GM20431 (cell line): ENCODE results near the gene ASPRV1.
"Not testable (repeated sequence)": the region's sequence is repeated elsewhere in the genome, so short reads cannot be mapped to it uniquely, and the experiment has no call there.

Source experiments
- in situ Hi-C: fragments of 300-500 bp; cut with MseI, MboI; formaldehyde crosslinking; loops from one replicate; pipeline ENCODE4 v1.15.0; 2020; ENCODE audit warnings: low sequenced_read_pairs; ENCODE audit not compliant: unreplicated experiment

The ASPRV1 gene

DNA sequence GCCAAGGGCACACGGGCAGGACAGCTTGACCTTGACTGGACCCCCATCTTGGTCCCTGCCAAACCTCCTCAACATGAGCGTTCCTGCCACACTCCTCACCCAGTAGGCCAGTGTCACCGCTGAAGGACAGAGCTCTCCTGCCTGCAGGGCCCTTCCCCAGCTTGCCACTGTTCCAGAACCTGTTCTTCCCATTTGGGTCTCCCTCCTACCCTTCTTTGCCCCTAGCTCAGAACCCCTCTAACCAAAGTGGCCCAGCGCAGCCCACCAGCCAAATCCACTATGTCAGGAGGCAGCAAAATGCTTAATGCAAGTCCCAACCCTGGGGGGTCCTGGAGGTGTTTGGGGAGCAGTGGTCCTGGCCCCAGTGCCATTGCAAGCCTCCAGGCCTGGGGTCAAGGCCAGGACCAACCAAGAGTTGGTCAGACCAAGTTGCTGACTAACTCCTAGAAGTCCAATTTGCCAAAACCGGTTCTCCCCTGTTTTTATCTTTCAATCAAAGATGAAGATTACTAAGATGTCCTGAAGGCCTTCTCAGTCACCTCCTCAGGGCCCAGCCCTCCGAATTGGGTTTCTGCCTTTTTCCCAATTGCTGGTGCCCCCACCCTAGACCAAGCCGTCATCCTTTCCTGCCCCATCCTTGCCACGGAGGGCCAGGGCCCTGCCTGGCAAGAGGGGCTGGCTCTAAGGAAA, 4.5 kb upstream of the ASPRV1 start:
- in situ Hi-C loops: no loop called here

DNA sequence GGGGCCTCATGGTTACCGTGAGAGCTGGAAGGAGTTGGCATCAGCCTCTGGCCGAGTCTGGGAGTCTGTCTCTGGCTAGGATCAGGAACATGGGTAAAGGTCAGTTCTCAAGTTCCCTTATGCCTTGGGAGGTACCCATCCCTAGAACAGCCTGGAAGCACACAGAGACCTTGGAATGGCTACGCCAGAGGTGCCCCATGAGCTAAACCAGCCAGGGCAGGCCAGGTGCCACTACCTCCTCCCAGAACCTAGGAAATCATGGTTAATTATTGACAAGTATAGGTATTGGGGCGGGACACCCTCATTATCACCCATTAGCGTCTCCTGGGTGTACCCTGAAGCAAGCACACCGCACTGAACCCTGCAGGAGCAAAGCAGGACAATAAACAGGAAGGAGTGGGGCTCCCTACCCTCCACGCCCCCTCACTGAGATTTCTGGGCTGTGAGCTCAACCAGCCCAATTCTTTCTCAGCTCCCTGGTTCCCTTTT, 3.0 kb upstream of the ASPRV1 start:
- in situ Hi-C loops: no loop called here

DNA sequence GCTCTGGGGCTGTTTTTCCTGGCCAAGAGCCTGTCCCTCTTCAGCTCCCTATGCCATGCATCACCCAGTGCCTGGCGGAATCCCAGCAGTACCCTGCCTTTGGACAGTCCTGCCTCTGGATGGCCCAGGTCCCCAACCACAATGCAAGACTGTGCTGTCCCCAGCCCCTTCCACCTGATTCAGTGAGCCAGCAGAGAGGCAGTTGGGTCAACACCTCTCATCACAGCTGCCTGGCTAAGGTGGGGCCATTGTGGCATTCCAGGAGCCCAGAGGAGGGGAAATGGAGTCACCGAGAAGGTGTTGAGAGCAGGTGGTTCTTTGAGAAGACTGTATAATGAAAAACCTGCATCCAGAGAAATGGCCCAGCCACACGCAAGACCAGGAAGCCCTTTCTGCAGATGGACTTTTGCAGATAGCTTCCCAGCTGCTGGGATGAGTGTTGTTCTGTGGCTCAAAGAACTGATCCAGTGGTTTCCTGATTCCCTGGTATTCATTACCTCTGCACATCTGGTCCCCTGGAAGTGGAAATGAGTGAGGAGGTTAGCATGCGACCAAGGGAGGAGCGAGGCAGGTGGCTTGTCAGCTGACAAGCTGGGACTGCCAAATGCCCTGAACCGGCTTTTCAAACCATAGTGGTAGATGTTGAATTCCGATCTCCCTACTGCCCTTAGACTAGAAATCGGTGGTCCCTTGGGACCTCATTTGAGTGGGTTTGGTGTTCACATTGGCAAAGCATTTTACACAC, 1.7 kb upstream of the ASPRV1 start:
- in situ Hi-C loops: no loop called here

DNA sequence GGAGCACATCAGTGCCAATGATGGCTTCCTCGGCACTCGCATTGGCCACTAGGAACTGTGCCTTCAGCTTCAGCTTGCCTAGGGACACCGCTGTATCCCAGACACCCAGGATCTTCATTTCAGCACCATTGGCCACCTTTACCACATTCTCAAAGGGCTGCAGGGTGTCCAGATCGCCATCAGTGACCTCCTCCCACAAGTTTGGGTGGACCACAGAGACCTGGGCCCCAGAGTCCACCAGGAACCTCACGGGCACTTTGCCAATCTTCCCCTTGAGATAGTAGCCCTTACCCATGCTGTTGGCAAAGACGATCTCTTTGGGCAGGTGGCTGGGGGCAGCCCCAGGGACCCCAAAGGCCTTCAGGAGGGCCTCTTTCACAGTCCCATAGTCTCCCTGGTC, 610 bp downstream of the ASPRV1 start:
- in situ Hi-C loops: no loop called here

DNA sequence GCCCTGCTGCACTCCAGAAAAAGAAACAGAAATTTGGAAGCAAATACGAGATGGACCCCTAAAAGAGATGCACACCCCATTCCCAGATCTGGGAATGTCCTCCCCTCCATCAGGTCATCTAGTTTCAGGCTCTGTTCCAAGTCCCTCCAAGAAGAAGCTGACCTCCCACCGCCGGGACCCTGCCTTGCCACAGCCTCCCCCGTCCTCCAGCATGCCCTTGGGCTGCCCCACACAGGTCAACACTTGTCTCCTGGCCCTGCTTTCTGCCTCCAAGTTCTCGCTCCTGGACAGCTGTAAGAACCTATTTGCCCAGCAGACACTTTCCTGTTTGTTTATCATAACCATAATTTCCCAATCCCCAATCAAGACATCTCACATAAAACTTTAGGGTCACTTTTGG, 2.0 kb downstream of the ASPRV1 start:
- in situ Hi-C loops: no loop called here

DNA sequence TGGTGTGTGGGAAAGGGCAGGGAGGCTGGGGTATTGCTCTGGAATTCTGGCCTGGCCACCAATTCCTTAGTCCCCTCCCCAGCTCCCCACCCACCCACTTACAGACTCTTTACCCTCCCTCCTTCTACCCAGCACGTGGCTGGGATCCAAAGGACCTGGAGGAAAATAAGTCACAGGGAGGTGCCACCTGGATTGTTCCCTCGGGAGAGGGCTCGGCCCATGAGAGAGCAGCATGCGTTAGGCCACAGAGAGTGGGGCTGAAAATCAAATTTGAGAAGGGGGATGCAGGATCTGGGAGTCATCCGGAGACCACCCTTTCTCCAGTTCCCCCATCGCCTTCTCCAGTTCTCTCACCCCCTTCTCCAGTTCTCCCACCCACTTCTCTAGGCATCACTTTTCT, 3.0 kb downstream of the ASPRV1 start:
- in situ Hi-C loops: no loop called here

DNA sequence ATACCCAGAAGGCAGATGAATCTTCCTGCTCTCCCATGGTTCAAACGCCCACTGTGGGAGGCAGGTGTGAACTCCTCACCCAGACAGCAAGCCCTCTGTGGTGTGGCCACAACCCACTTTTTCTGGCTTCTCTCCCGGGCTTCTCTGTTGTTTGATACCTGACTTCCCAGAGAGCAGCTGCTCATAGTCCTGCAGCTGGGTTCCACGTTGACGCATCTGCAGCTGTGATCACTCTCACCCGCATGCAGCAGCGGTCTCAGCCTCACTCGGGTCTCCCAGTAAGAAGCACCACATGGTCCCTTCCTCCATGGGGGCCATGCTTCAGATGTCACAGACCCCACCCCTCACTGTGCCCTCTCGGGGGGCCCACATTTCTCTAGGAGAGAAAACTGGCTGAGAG, 3.5 kb downstream of the ASPRV1 start:
- in situ Hi-C loops: no loop called here

DNA sequence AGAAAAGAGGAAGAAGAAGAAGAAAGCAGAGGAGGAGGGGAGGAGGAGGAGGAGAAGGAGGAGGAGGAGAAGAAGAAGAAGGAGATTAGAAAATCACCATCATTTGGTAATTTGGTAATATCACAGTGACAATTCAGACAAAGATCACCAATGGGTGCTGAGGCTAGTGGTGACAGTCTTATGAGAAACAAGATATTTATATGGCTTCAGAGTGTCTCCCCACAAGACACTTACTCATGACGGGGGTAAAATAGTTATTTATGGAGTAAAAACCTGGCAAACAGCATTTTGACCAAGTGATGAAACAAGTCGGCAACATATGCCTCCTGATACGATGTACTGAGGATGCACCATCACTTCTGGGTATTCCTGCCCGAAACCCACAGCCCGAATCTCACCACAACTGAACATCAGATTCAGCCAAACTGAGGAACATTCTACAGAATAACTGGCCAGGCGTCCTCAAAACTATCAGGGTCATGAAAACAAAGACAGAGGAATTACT, 4.9 kb downstream of the ASPRV1 start:
- in situ Hi-C loops: no loop called here

DNA sequence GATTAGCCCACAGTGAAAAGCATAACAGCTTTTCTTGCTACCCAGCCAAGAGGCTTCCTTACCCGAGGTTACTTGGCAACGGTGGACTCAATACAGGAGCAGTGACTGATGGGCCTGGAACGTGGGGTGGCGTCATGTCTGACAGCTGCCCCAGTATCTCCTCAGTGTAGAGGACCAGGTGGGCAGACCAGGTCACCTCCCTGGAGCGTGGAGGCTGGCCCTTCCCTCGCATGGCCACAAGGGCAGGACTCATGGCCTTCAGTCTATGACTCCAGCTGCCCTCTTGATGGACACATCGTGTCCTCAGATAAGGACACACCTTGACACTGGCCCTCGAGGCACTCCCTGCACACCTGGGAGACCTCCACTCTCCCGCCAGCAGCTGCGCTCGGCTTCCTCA, 6.4 kb downstream of the ASPRV1 start:
- in situ Hi-C loops: no loop called here

DNA sequence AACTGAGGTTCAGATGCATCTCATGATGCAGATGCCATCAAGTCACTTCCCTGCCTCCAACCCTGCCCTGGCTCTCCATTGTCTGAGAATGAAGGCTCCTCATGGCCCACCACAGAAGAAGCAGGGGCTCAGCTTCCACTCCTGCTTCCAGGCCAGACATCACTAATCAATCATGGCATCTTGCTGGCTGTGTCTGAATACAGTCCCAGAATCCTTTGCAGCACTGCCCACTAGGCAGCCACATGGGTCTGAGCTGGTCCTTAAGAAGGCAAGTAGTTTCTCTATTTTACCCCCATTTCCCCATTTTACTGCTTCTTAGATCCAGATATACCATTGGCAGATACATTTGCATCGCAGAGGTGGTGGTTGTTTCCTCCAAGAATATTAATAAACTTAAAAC, 7.3 kb downstream of the ASPRV1 start:
- in situ Hi-C loops: no loop called here

DNA sequence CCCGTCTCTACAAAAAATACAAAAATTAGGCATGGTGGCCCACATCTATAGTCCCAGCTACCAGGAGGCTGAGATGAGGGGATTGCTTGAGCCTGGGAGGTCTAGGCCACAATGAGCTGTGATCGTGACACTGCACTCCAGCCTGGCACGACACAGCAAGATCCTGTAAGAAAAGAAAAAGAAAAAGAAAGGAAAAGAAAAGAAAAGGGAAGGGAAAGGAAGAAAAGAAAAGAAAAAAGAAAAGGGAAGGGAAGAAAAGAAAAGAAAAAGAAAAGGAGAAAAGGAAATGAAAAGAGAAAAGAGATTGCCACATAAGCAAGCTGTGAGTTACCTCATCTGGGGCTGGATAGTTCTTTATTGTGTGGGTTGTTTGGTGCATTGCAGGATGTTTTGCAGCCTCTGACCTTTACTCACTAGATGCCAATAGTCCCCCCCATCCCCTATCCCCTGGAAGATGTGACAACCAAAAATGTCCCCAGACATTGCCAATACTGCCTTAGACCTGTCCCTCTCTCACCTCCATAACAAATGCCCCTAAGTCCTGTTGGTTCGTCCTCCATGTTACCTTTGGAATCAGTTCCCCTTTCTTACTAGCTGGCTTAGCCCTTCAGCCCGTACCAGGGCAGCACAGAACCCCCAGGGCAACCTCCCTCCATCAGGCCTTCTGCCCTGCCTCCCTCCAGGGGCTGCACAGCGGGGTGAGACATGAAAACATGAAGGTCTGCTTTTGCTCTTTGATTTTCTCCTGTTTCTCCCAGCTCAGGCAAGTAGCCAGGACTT, 8.9 kb downstream of the ASPRV1 start:
- in situ Hi-C loops: no loop called here

DNA sequence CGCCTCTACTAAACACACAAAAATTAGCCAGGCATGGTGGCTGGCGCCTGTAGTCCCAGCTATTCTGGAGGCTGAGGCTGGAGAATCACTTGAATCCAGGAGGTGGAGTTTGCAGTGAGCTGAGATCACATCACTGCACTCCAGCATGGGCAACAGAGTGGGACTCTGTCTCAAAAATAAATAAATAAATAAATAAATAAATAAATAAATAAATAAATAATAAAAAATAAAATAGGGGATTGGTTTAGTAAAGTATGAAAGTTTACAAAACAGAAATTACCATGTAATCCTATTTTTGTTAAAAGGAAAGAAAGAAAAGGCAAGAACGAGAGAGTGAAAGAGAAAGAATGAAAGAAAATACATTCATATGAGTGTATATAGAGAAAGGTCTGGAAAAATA, 10.8 kb downstream of the ASPRV1 start:
- in situ Hi-C loops: not testable (repeated sequence)

DNA sequence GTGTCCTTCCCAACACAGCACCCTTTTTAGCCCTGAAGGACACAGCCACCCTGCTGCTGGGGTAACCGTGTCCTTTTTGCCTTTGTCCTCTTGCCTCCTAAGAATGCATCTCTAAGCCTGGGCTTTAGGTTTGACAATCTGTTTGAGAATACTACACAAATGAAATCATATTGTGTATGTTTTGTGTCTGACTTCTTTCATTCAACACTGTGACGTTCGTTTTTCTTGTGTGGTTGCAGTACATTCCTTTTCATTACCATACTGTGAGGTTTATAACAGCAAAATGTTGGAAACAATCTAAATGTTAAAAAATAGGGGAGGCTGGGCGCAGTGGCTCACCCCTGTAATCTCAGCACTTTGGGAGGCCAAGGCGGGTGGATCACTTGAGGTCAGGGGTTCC, 11.2 kb downstream of the ASPRV1 start:
- in situ Hi-C loops: no loop called here

DNA sequence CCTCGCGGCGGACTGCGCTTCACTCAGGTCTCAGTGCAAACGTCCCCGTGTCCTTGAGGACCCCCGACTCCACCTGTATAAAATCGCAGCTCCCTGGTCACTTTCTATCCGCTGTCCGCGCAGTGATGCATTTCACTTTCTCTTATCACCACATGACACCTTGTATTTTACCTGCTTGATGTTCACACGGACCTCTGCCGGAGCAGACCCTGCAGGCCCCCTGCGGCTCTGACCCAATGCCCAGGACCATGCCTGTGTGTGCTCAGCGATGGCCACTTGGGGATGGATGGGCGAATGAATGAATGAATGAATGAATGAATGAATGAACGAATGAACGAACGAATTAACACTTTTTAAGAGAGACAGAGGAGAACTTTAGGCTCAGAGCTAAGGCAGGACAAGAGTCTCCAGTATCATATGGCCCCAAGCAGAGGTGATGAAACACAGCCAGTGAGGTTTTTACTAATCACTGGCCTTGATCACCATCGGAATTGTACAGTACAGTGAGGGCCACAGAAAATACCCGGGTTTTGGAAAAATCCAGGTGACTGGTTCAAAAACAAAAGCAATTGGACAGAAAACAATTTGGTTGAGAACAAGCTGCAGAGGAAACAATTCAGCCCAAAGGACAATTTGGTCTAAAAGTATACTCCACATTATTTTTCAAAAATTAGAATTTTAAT, 12.3 kb downstream of the ASPRV1 start:
- in situ Hi-C loops: no loop called here

DNA sequence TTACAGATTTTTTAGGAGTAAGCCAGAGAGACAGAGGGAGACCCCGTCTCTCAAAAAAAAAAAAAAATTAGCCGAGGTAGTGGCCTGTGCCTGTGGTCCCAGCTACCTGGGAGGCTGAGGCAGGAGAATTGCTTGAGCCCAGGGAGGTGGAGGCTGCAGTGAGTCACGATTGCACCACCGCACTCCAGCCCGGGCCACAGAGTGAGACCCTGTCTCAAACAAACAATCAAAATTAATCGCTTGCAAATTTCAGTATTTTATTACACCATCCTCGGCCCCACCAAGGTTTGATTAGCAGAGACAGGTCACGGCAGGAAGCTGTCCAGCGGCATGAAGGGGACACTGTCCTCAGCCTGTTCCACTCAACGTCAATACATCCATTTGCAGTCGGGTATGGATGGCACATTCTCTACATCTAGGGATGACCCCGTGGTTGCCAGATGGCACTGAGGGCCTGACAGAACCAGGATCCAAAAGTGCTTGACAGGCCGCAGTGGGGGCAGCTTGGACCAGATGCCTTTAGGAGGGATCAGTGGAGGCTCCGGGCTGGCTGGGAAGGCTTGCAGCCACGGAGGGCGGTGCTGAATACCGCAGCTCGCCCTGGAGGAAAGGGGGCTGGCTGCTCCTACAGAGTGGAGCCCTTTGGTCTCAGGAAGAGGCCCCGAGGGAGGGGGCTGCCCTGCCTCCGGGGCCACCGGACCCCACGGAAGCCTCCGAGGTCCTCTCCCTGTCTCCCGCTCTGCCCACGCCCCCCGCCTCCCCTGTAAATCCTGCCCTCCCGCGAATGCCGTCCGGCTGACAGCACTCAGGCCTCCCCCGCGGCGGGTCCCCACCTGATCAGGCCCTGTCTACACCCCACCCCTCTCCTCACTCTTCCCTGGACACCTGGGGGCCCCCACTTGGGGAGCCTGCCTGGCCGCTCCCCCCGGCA, 13.1 kb downstream of the ASPRV1 start:
- in situ Hi-C loops: no loop called here

DNA sequence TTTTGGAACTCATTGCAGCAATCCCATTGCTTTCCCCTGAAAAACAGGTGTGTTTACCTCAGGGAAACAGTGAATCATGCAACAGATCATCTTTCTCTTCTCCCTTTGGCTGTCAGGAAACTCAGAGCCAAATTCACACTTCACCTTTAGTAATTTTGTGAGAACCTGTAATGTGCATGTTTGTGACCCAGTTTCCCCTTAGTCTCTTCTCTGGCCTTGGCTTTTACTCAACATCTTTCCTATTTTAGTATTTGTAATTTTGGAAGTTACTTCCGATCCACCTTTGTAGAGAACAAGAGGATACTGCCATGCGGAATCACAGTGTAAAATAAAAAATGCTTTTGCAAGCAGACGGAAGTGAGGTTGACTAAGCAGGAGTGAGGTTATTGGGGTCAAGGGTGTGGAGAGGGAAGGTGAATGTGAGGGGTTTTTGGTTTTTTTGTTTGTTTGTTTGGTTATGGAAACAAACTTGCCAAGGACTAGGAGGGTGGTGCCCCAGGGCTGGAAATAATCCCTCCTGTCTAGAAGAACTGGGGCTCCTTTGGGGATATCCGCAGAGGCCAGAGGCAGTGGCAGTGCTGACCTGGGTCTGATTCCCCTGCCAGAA, 14.0 kb downstream of the ASPRV1 start:
- in situ Hi-C loops: no loop called here

DNA sequence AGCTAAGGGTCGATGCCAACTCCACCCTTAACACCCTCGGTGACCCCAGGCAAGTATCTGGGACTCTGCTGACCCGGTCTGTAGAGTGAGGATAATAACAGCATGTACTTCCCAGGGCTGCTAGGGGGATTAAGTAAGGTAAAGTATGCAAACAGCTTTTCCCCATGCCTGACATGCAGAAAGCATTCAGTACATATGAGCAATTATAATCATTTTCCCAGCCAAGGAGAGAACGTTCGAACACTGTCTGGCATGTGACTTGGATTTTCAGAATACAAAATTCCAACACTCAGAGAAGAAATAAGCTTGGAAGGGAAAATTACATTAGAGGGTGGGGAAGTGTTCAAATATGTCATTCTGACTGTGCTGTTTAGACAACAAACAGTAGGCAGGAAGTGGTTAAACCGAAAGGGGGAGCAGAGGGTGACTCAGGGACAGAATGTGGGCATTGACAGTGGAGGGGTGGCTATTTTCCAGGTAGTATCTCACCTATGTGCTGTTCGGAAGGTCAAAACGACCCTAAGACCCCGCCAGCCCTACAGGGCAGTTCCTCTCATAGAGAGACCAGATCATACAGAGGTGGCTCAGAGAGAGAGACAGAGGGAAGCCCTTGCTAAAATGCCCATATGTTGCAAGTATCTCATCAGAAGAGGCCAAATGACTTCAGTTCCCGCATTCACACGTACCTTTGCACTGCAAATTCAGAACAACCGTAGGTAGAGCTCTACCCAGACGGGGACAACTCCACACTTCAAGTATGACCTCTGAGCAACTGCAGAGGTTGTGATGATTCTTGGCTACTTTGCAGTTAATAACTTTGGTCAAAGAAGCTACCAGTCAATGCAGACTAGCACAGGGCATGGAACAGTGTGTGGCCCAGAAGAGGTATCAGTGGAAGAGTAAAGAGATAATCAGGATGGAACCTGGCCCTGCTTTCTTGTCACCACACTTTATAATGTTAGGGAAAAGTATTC, 14.8 kb downstream of the ASPRV1 start:
- in situ Hi-C loops: no loop called here

DNA sequence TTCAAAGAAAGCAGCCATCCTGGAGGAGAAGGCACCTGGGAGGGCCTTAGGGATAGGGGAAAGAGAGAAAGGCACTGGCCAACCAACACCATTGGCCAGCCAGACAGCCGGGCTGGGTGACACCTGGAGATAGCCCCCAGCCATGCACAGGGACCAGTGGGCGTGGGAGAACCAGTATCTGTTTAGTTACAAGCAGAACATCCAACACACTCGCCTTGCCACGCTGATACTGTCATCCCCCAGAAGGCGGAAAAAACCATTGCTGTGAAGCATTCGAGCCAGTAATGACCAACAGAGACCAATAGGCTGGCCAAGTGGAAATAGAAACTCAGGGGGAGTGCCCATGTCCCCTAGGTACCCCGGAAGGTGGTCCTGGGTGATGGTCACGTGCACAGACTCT, 15.5 kb downstream of the ASPRV1 start:
- in situ Hi-C loops: no loop called here
